CD4-positive, alpha-beta memory T cell (primary cell): ENCODE data around the gene MLLT3. TPM values are rescaled to one million over a fixed set of nuclear protein-coding genes. Genes with fewer than 3 reads are reported as not detected.
A peak's percentile ranks its signal among the peaks of the same experiment; 100 is the strongest.

Source experiments
- CTCF ChIA-PET: fragments of 350-600 bp; sonication (Branson Sonifier 250); formaldehyde crosslinking; loops from one replicate; lab custom pipeline; 2021; ENCODE audit warnings: inconsistent platforms; ENCODE audit not compliant: partially characterized antibody; lab: Charles Lee
- POLR2A ChIA-PET: fragments of 350-600 bp; sonication (Branson Sonifier 250); formaldehyde crosslinking; loops from one replicate; lab custom pipeline; 2021; ENCODE audit not compliant: partially characterized antibody; lab: Charles Lee
- DNase-seq, 5 donors: peaks; one replicate each; pipeline versions ENCODE4 v3.0.0 to v3.0.0-alpha.2; 2020 to 2022; ENCODE audit warnings: mixed read lengths in 1 of 5
- H3K27ac ChIP-seq: one replicate; pipeline ENCODE4 v1.7.0; 2013; ENCODE audit warnings: low read depth, low read length
- H3K27me3 ChIP-seq: 2 replicates; pipeline ENCODE4 v1.7.0; 2013; ENCODE audit warnings: mild to moderate bottlenecking, low read length, moderate library complexity; ENCODE audit not compliant: insufficient read depth
- H3K36me3 ChIP-seq: 2 replicates; pipeline ENCODE4 v1.7.0; 2013; ENCODE audit warnings: mild to moderate bottlenecking, low read length, moderate library complexity; ENCODE audit not compliant: insufficient read depth
- H3K4me1 ChIP-seq: 2 replicates; pipeline ENCODE4 v1.7.0; 2013; ENCODE audit warnings: mild to moderate bottlenecking, low read length, moderate library complexity; ENCODE audit not compliant: insufficient read depth
- H3K4me3 ChIP-seq, 2 donors: one replicate each; pipeline ENCODE4 v1.7.0; 2013; ENCODE audit warnings: low read length in 2 of 2, mild to moderate bottlenecking in 1 of 2
- H3K9me3 ChIP-seq, 2 donors: one replicate each; pipeline ENCODE4 v1.7.0; 2013; ENCODE audit warnings: low read length in 2 of 2, control low read depth in 1 of 2; ENCODE audit not compliant: control insufficient read depth in 1 of 2
- H3K27ac Mint-ChIP-seq, 7 donors: one replicate each; pipeline ENCODE4 v1.8.0; 2020 to 2021; ENCODE audit warnings: mixed read lengths in 7 of 7, mild to moderate bottlenecking in 6 of 7, inconsistent platforms in 3 of 7, moderate library complexity in 3 of 7
- H3K27me3 Mint-ChIP-seq, 2 donors: one replicate each; pipeline ENCODE4 v1.8.0; 2020 to 2021; ENCODE audit warnings: mixed read lengths in 2 of 2
- H3K36me3 Mint-ChIP-seq, 2 donors: one replicate each; pipeline ENCODE4 v1.8.0; 2020 to 2021; ENCODE audit warnings: mixed read lengths in 2 of 2, inconsistent platforms in 1 of 2, mild to moderate bottlenecking in 1 of 2
- H3K4me1 Mint-ChIP-seq, 4 donors: one replicate each; pipeline ENCODE4 v1.8.0; 2020 to 2021; ENCODE audit warnings: mixed read lengths in 4 of 4, mild to moderate bottlenecking in 1 of 4
- H3K4me3 Mint-ChIP-seq, 8 donors: one replicate each; pipeline ENCODE4 v1.8.0; 2020 to 2021; ENCODE audit warnings: mixed read lengths in 8 of 8, mild to moderate bottlenecking in 7 of 8, moderate library complexity in 6 of 8, inconsistent platforms in 3 of 8
- H3K9me3 Mint-ChIP-seq, 8 donors: one replicate each; pipeline ENCODE4 v1.8.0; 2020 to 2021; ENCODE audit warnings: mixed read lengths in 8 of 8, mild to moderate bottlenecking in 5 of 8, inconsistent platforms in 3 of 8, moderate library complexity in 1 of 8
- intact Hi-C: fragments of 100-400 bp; cut with micrococcal nuclease; formaldehyde crosslinking; loops from one replicate; pipeline ENCODE4 v1.15.1; 2023
- polyA plus RNA-seq, 2 donors: library from polyadenylated mRNA; unstranded; fragments of 300-500 nt; fragmentation: Illumina TruSeq; gene quantifications; one replicate each; pipeline ENCODE4 v1.2.3, GENCODE V29; 2021
- total RNA-seq, 2 experiments: library from RNA; stranded (reverse); gene quantifications; one replicate each; pipeline ENCODE4 v1.2.3, GENCODE V29; 2021

The MLLT3 gene
- total and polyA plus RNA-seq, 4 experiments from 2014 or later: 20.7 to 54.4 (median 42.5) TPM

GRCh38 chr9:20446248-20446647, 176.1 kb downstream of the MLLT3 start:
- no peaks in the 10 kb centered on the region for H3K9me3 ChIP-seq
- no peak for DNase-seq
- intact Hi-C loops: no loop called here
- ChIA-PET POLR2A (no interaction called here), CTCF (interaction anchor here (1.1 kb wide), 1 partner anchor 179 kb away, joined by 3 read pairs; no protein-coding TSS in a partner anchor)
- Mint-ChIP-seq H3K9me3 (no peaks in the 10 kb centered on the region), H3K36me3 (peaks cover 11 to 16% of the 10 kb centered on the region in 2 donors), H3K4me1 (peaks cover 12 to 23% (median 22%) of the 10 kb centered on the region in 4 donors), H3K27me3 (no peaks in the 10 kb centered on the region), H3K4me3 (no peak overlapping the region), H3K27ac (no peak overlapping the region)
- no peak overlapping the region for H3K27ac ChIP-seq
- H3K27me3 ChIP-seq: no peaks in the 10 kb centered on the region
- peaks cover 6% of the 10 kb centered on the region for H3K4me1 ChIP-seq
- H3K36me3 ChIP-seq: no peaks in the 10 kb centered on the region
- H3K4me3 ChIP-seq: no peak overlapping the region

GRCh38 chr9:20442461-20443319, 179.6 kb downstream of the MLLT3 start:
- CTCF ChIA-PET: no interaction called here

GRCh38 chr9:20441711-20442423, 180.4 kb downstream of the MLLT3 start:
- Histone ChIP-seq H3K4me1 (peaks cover 9% of the 10 kb centered on the region), H3K4me3 (no peak overlapping the region), H3K27me3 (no peaks in the 10 kb centered on the region), H3K36me3 (no peaks in the 10 kb centered on the region), H3K27ac (no peak overlapping the region), H3K9me3 (no peaks in the 10 kb centered on the region)
- Mint-ChIP-seq H3K36me3 (peaks cover 14 to 17% of the 10 kb centered on the region in 2 donors), H3K4me3 (no peak overlapping the region), H3K9me3 (no peaks in the 10 kb centered on the region), H3K27ac (peak overlapping the region in 2 of 7 donors; percentile 33 to 65), H3K4me1 (peaks cover 19 to 41% (median 33%) of the 10 kb centered on the region in 4 donors), H3K27me3 (no peaks in the 10 kb centered on the region)
- ChIA-PET CTCF (no interaction called here), POLR2A (no interaction called here)
- no peak for DNase-seq
- intact Hi-C loops: no loop called here

More at GRCh38 chr9:20442461-20443319, 179.6 kb downstream of the MLLT3 start:
- Mint-ChIP-seq H3K36me3 (peaks cover 14 to 23% of the 10 kb centered on the region in 2 donors), H3K9me3 (no peaks in the 10 kb centered on the region), H3K27me3 (no peaks in the 10 kb centered on the region), H3K27ac (peak overlapping the region in 1 of 7 donors; percentile 67), H3K4me3 (no peak overlapping the region), H3K4me1 (peaks cover 18 to 41% (median 33%) of the 10 kb centered on the region in 4 donors)
- intact Hi-C loops: no loop called here
- H3K4me1 ChIP-seq: peaks cover 9% of the 10 kb centered on the region
- DNase-seq: no peak
- POLR2A ChIA-PET: no interaction called here
- H3K27me3 ChIP-seq: no peaks in the 10 kb centered on the region
- H3K4me3 ChIP-seq: no peak overlapping the region
- H3K27ac ChIP-seq: no peak overlapping the region
- H3K36me3 ChIP-seq: no peaks in the 10 kb centered on the region
- no peaks in the 10 kb centered on the region for H3K9me3 ChIP-seq

GRCh38 chr9:20441166-20441565, 181.1 kb downstream of the MLLT3 start:
- no peak overlapping the region for H3K27ac ChIP-seq
- ChIA-PET POLR2A (no interaction called here), CTCF (no interaction called here)
- no peaks in the 10 kb centered on the region for H3K9me3 ChIP-seq
- Mint-ChIP-seq H3K36me3 (peaks cover 12 to 13% of the 10 kb centered on the region in 2 donors), H3K27ac (peak overlapping the region in 1 of 7 donors; percentile 57), H3K4me1 (peaks cover 19 to 37% (median 31%) of the 10 kb centered on the region in 4 donors), H3K27me3 (no peaks in the 10 kb centered on the region), H3K4me3 (no peak overlapping the region), H3K9me3 (no peaks in the 10 kb centered on the region)
- DNase-seq: no peak
- peaks cover 9% of the 10 kb centered on the region for H3K4me1 ChIP-seq
- H3K27me3 ChIP-seq: no peaks in the 10 kb centered on the region
- H3K4me3 ChIP-seq: no peak overlapping the region
- intact Hi-C loops: no loop called here
- H3K36me3 ChIP-seq: no peaks in the 10 kb centered on the region

GRCh38 chr9:20437476-20437875, 184.8 kb downstream of the MLLT3 start:
- no peak overlapping the region for H3K4me3 Mint-ChIP-seq
- peaks cover 18 to 26% (median 22%) of the 10 kb centered on the region in 4 donors for H3K4me1 Mint-ChIP-seq
- H3K9me3 ChIP-seq: no peaks in the 10 kb centered on the region
- H3K36me3 ChIP-seq: no peaks in the 10 kb centered on the region
- H3K4me3 ChIP-seq: no peak overlapping the region
- ChIA-PET POLR2A (no interaction called here), CTCF (interaction anchor here (0.9 to 1.5 kb wide), 2 partner anchors 12 to 15 kb away, joined by 3 to 4 read pairs; no protein-coding TSS in a partner anchor)
- H3K4me1 ChIP-seq: peaks cover 9% of the 10 kb centered on the region
- no peak for DNase-seq
- peaks cover 13 to 14% of the 10 kb centered on the region in 2 donors for H3K36me3 Mint-ChIP-seq
- H3K27me3 Mint-ChIP-seq: no peaks in the 10 kb centered on the region
- H3K27ac Mint-ChIP-seq: no peak overlapping the region
- no peaks in the 10 kb centered on the region for H3K27me3 ChIP-seq
- no peak overlapping the region for H3K27ac ChIP-seq
- intact Hi-C loops: no loop called here
- H3K9me3 Mint-ChIP-seq: no peaks in the 10 kb centered on the region

- Mint-ChIP-seq H3K4me1 (peaks cover 12 to 24% (median 19%) of the 10 kb centered on the region in 4 donors), H3K27ac (no peak overlapping the region), H3K9me3 (no peaks in the 10 kb centered on the region), H3K36me3 (peaks cover 13 to 14% of the 10 kb centered on the region in 2 donors), H3K4me3 (no peak overlapping the region), H3K27me3 (no peaks in the 10 kb centered on the region)
- no peak for DNase-seq
- intact Hi-C loops: no loop called here
- H3K4me1 ChIP-seq: peaks cover 7% of the 10 kb centered on the region
- CTCF ChIA-PET: no interaction called here
- H3K4me3 ChIP-seq: no peak overlapping the region
- POLR2A ChIA-PET: no interaction called here
- no peaks in the 10 kb centered on the region for H3K9me3 ChIP-seq
- H3K27ac ChIP-seq: no peak overlapping the region
- H3K27me3 ChIP-seq: no peaks in the 10 kb centered on the region
- no peaks in the 10 kb centered on the region for H3K36me3 ChIP-seq
Measured at GRCh38 chr9:20436476-20437195, 185.7 kb downstream of the MLLT3 start.
